Measurements from ENCODE around the gene ITGA1.

The ITGA1 gene

DNA sequence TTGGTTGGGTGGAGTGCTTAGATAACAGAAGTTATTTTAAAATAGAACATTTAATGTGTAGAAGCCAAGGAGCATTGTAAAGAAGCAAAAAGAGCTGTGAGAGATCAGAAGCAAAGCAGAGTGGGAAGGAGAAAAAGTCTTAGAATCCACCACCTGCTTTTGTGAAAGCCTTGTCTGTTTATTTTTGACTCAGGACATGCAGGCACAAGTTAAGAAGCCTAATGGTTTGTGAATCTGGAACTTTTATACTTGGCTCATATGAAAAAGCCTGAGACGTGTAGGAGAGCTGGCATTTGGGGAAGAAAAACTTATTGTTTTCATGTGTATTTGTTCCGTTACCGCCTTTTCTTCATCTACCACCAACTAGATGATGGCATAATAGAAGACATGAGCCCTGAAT, 163.0 kb downstream of the ITGA1 start:
- Histone ChIP-seq H3K27ac (ENCODE audit: insufficient read depth in 1 of 2, low read depth in 1 of 2, low read length in 2 of 2, poor library complexity in 1 of 2, severe bottlenecking in 2 of 2) (no peak overlapping the region), H3K27me3 (replicated peaks in 2 of 5; ENCODE audit: control insufficient read depth in 4 of 5, insufficient read depth in 5 of 5, low read length in 4 of 5) (no peaks in the 10 kb centered on the region), H3K4me3 (ENCODE audit: control insufficient read depth in 1 of 7, extremely low read depth in 1 of 7, insufficient read depth in 4 of 7, low read depth in 2 of 7, low read length in 6 of 7) (no peak overlapping the region), H3K9me3 (ENCODE audit: control extremely low read depth in 1 of 5, control insufficient read depth in 4 of 5, insufficient read depth in 2 of 5, low read depth in 1 of 5, low read length in 4 of 5) (no peaks in the 10 kb centered on the region), H3K4me1 (ENCODE audit: control extremely low read depth in 1 of 4, control insufficient read depth in 4 of 4, insufficient read depth in 4 of 4, low read length in 3 of 4) (peaks cover 0 to 3% (median 0%) of the 10 kb centered on the region in 4 experiments), H3K36me3 (ENCODE audit: control insufficient read depth in 4 of 4, insufficient read depth in 4 of 4, low read length in 3 of 4) (no peaks in the 10 kb centered on the region)
- POLR2A ChIA-PET: no interaction called here
- no CpG with 5 or more reads among the region's 3 CpGs for WGBS (ENCODE audit: insufficient coverage)
- no peak for DNase-seq
- CTCF ChIA-PET: interaction anchor here (1.2 to 9.3 kb wide), 6 partner anchors 37 to 147 kb away, joined by 3 to 124 read pairs (median 16); no protein-coding TSS in a partner anchor

DNA sequence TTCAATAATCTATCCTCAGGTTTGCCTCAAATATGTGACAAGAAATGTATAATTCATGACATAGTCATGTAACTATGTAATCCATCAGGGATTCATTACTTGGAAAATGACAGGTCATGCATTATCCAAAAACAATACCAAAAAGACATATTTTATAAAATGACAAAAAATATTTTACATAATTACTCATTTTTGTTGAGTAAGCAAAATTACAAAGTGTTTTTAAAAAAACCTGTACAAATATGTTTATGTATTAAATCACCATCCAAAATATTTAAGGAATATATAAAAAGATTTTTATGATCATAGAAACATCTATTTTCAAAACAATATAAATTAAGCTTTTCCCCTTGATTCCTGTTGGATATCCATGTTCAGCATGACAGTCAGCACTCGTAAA, 164.8 kb downstream of the ITGA1 start:
- 100% methylated on average over 1 of the region's 1 CpG for WGBS (ENCODE audit: insufficient coverage)
- H3K27me3 ChIP-seq (replicated peaks in 2 of 5; ENCODE audit: control insufficient read depth in 4 of 5, insufficient read depth in 5 of 5, low read length in 4 of 5): no peaks in the 10 kb centered on the region
- H3K4me1 ChIP-seq (ENCODE audit: control extremely low read depth in 1 of 4, control insufficient read depth in 4 of 4, insufficient read depth in 4 of 4, low read length in 3 of 4): peaks cover 0 to 3% (median 0%) of the 10 kb centered on the region in 4 experiments
- CTCF ChIA-PET: interaction anchor here (0.7 to 2.7 kb wide), 4 partner anchors 9 to 144 kb away, joined by 3 to 8 read pairs (median 4); no protein-coding TSS in a partner anchor
- no peak overlapping the region for H3K27ac ChIP-seq (ENCODE audit: insufficient read depth in 1 of 2, low read depth in 1 of 2, low read length in 2 of 2, poor library complexity in 1 of 2, severe bottlenecking in 2 of 2)
- POLR2A ChIA-PET: no interaction called here
- no peak for DNase-seq
- H3K4me3 ChIP-seq (ENCODE audit: control insufficient read depth in 1 of 7, extremely low read depth in 1 of 7, insufficient read depth in 4 of 7, low read depth in 2 of 7, low read length in 6 of 7): no peak overlapping the region
- no peaks in the 10 kb centered on the region for H3K9me3 ChIP-seq (ENCODE audit: control extremely low read depth in 1 of 5, control insufficient read depth in 4 of 5, insufficient read depth in 2 of 5, low read depth in 1 of 5, low read length in 4 of 5)
- no peaks in the 10 kb centered on the region for H3K36me3 ChIP-seq (ENCODE audit: control insufficient read depth in 4 of 4, insufficient read depth in 4 of 4, low read length in 3 of 4)

DNA sequence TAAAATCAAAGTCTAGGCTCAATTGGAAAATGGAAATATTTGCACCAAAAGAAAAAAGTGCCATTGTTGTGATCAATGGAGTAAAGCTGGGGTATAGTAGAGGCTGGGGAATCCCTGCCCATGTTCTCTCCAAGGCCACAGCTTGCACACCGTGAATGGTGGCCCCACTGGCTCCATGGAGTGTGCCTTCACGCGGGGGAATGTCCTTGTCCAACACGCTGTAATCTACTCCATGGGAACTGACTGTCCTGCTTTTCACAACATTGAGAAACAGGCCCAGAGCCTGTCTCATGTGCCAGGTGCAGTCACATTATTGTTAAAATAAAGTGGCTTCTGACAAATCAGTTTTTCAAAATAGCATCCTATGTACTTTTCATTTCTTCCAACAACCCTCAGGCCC, 168.3 kb downstream of the ITGA1 start:
- ChIA-PET POLR2A (no interaction called here), CTCF (interaction anchor here (1.4 kb wide), 1 partner anchor 26 kb away, joined by 3 read pairs; no protein-coding TSS in a partner anchor)
- H3K4me1 ChIP-seq (ENCODE audit: control extremely low read depth in 1 of 4, control insufficient read depth in 4 of 4, insufficient read depth in 4 of 4, low read length in 3 of 4): no peaks in the 10 kb centered on the region
- no peaks in the 10 kb centered on the region for H3K27me3 ChIP-seq (replicated peaks in 2 of 5; ENCODE audit: control insufficient read depth in 4 of 5, insufficient read depth in 5 of 5, low read length in 4 of 5)
- H3K27ac ChIP-seq (ENCODE audit: insufficient read depth in 1 of 2, low read depth in 1 of 2, low read length in 2 of 2, poor library complexity in 1 of 2, severe bottlenecking in 2 of 2): no peak overlapping the region
- H3K9me3 ChIP-seq (ENCODE audit: control extremely low read depth in 1 of 5, control insufficient read depth in 4 of 5, insufficient read depth in 2 of 5, low read depth in 1 of 5, low read length in 4 of 5): no peaks in the 10 kb centered on the region
- 100% methylated on average over 4 of the region's 4 CpGs for WGBS (ENCODE audit: insufficient coverage)
- no peaks in the 10 kb centered on the region for H3K36me3 ChIP-seq (ENCODE audit: control insufficient read depth in 4 of 4, insufficient read depth in 4 of 4, low read length in 3 of 4)
- no peak overlapping the region for H3K4me3 ChIP-seq (ENCODE audit: control insufficient read depth in 1 of 7, extremely low read depth in 1 of 7, insufficient read depth in 4 of 7, low read depth in 2 of 7, low read length in 6 of 7)
- no peak for DNase-seq

DNA sequence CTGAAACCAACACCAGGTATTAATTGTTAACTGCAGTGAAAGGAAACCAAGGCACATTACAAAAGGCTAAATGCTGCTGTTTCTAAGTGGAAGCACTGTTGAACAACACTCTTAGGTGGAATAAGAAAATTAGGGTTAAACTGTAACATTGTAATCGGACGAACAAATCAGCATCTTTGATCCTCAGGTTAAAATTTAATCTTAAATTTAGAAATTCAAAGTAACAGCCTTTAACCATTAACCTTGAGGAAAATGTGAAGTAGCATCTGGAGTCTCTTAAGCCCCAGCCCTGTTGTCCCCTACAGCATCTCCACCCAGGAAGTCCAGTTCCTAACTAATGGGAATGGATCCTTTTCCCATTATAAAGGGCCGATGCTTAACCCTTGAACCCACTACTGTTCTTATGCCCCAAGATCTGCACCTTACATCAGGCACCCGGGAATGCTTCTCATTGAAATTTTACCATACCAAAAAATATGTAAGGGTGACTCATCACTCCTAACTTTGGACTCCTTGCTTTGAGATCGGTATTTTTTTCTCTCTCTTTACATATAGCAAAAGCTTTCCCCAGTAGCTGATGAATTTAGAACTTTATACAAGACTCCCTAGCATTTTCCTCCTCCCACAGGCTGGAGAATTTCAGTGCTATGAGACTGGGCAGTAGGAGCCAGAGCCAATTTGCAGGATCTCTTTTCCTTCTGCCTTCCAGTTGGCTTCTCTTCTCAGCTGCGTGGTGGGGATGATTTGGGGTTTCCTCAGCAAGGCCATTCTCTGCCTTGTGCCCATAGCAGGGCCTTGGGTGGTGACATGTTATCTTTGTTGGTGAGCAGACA, 169.4 kb downstream of the ITGA1 start:
- Histone ChIP-seq H3K4me1 (ENCODE audit: control extremely low read depth in 1 of 4, control insufficient read depth in 4 of 4, insufficient read depth in 4 of 4, low read length in 3 of 4) (no peaks in the 10 kb centered on the region), H3K27ac (ENCODE audit: insufficient read depth in 1 of 2, low read depth in 1 of 2, low read length in 2 of 2, poor library complexity in 1 of 2, severe bottlenecking in 2 of 2) (no peak overlapping the region), H3K27me3 (replicated peaks in 2 of 5; ENCODE audit: control insufficient read depth in 4 of 5, insufficient read depth in 5 of 5, low read length in 4 of 5) (no peaks in the 10 kb centered on the region), H3K9me3 (ENCODE audit: control extremely low read depth in 1 of 5, control insufficient read depth in 4 of 5, insufficient read depth in 2 of 5, low read depth in 1 of 5, low read length in 4 of 5) (no peaks in the 10 kb centered on the region), H3K4me3 (ENCODE audit: control insufficient read depth in 1 of 7, extremely low read depth in 1 of 7, insufficient read depth in 4 of 7, low read depth in 2 of 7, low read length in 6 of 7) (no peak overlapping the region), H3K36me3 (ENCODE audit: control insufficient read depth in 4 of 4, insufficient read depth in 4 of 4, low read length in 3 of 4) (no peaks in the 10 kb centered on the region)
- ChIA-PET POLR2A (no interaction called here), CTCF (interaction anchor here (1.4 kb wide), 1 partner anchor 25 kb away, joined by 3 read pairs; no protein-coding TSS in a partner anchor)
- 94% methylated on average over 3 of the region's 6 CpGs for WGBS (ENCODE audit: insufficient coverage)
- no peak for DNase-seq

DNA sequence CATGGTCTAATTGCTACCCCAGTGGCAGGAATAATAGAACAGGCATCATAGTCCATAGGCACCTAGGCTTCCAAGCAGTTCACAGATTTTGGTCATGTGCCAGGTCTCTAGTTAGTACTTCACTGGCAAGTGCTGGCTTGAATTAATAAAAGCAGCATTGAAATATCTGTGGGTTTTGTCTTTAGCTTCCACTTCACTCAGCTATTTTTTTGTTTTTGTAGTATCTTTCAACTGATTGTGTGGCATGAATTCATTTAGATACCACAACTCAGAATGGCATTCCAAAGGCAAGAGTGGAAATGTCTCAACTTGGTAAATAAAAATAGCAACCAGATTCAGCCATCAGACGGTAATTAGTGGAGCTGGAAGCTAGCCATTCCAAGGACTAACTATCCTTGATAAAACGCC, 173.6 kb downstream of the ITGA1 start:
- H3K9me3 ChIP-seq (ENCODE audit: control extremely low read depth in 1 of 5, control insufficient read depth in 4 of 5, insufficient read depth in 2 of 5, low read depth in 1 of 5, low read length in 4 of 5): no peaks in the 10 kb centered on the region
- H3K36me3 ChIP-seq (ENCODE audit: control insufficient read depth in 4 of 4, insufficient read depth in 4 of 4, low read length in 3 of 4): no peaks in the 10 kb centered on the region
- POLR2A ChIA-PET: no interaction called here
- H3K27me3 ChIP-seq (replicated peaks in 2 of 5; ENCODE audit: control insufficient read depth in 4 of 5, insufficient read depth in 5 of 5, low read length in 4 of 5): no peaks in the 10 kb centered on the region
- H3K4me1 ChIP-seq (ENCODE audit: control extremely low read depth in 1 of 4, control insufficient read depth in 4 of 4, insufficient read depth in 4 of 4, low read length in 3 of 4): no peaks in the 10 kb centered on the region
- CTCF ChIA-PET: interaction anchor here (2.5 kb wide), 1 partner anchor 12 kb away, joined by 13 read pairs; no protein-coding TSS in a partner anchor
- H3K4me3 ChIP-seq (ENCODE audit: control insufficient read depth in 1 of 7, extremely low read depth in 1 of 7, insufficient read depth in 4 of 7, low read depth in 2 of 7, low read length in 6 of 7): no peak overlapping the region
- H3K27ac ChIP-seq (ENCODE audit: insufficient read depth in 1 of 2, low read depth in 1 of 2, low read length in 2 of 2, poor library complexity in 1 of 2, severe bottlenecking in 2 of 2): no peak overlapping the region
- WGBS (ENCODE audit: insufficient coverage): 100% methylated on average over 2 of the region's 2 CpGs
- no peak for DNase-seq

DNA sequence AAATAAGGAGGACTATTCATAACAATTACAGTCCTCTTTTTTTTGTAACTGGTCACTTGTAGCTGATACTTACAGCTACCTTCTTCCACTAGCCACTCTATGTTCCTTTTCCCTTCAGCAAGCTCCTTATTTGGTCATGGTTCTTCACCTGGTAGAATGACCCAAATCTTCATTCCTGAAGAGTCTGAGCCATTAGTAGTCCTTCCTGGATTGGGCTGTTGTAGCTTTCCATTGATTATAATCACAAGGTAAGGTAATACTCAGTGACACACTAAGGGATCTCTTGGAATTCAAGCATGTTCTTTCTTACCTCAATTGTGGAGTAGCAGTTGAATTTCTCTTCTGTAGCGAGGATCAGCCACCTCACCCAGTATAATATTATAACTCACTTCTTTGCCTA, 175.9 kb downstream of the ITGA1 start:
- H3K36me3 ChIP-seq (ENCODE audit: control insufficient read depth in 4 of 4, insufficient read depth in 4 of 4, low read length in 3 of 4): no peaks in the 10 kb centered on the region
- H3K27ac ChIP-seq (ENCODE audit: insufficient read depth in 1 of 2, low read depth in 1 of 2, low read length in 2 of 2, poor library complexity in 1 of 2, severe bottlenecking in 2 of 2): no peak overlapping the region
- POLR2A ChIA-PET: no interaction called here
- CTCF ChIA-PET: interaction anchor here (2.5 to 2.6 kb wide), 2 partner anchors 10 to 15 kb away, joined by 6 to 13 read pairs; no protein-coding TSS in a partner anchor
- WGBS (ENCODE audit: insufficient coverage): 100% methylated on average over 1 of the region's 1 CpG
- no peak for DNase-seq
- no peaks in the 10 kb centered on the region for H3K9me3 ChIP-seq (ENCODE audit: control extremely low read depth in 1 of 5, control insufficient read depth in 4 of 5, insufficient read depth in 2 of 5, low read depth in 1 of 5, low read length in 4 of 5)
- H3K4me1 ChIP-seq (ENCODE audit: control extremely low read depth in 1 of 4, control insufficient read depth in 4 of 4, insufficient read depth in 4 of 4, low read length in 3 of 4): no peaks in the 10 kb centered on the region
- no peak overlapping the region for H3K4me3 ChIP-seq (ENCODE audit: control insufficient read depth in 1 of 7, extremely low read depth in 1 of 7, insufficient read depth in 4 of 7, low read depth in 2 of 7, low read length in 6 of 7)
- no peaks in the 10 kb centered on the region for H3K27me3 ChIP-seq (replicated peaks in 2 of 5; ENCODE audit: control insufficient read depth in 4 of 5, insufficient read depth in 5 of 5, low read length in 4 of 5)

DNA sequence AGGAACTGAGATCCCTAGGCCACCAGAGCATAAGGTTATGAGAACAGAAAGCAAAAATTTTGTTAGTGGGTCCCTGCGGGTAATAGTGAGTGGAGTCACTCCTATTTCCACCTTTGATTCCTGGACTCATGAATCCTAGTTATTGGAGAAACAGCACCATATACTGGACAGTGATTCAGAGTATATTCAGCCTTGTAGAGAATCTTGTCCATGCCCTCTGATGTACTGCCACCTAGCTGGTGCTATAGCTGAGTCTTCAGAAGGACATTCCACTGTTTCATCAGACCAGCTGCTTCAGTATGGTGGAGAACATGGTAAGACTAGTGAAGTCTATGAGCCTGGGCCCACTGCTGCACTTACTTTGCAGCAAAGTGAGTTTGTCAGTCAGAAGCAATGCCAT, 176.4 kb downstream of the ITGA1 start:
- CTCF ChIA-PET: interaction anchor here (0.8 to 2.6 kb wide), 2 partner anchors 11 to 159 kb away, joined by 3 to 6 read pairs; no protein-coding TSS in a partner anchor
- WGBS (ENCODE audit: insufficient coverage): no CpG with 5 or more reads among the region's 1 CpG
- no peaks in the 10 kb centered on the region for H3K36me3 ChIP-seq (ENCODE audit: control insufficient read depth in 4 of 4, insufficient read depth in 4 of 4, low read length in 3 of 4)

More for the DNA sequence above, 176.4 kb downstream of the ITGA1 start:
- no peak overlapping the region for H3K4me3 ChIP-seq (ENCODE audit: control insufficient read depth in 1 of 7, extremely low read depth in 1 of 7, insufficient read depth in 4 of 7, low read depth in 2 of 7, low read length in 6 of 7)
- H3K4me1 ChIP-seq (ENCODE audit: control extremely low read depth in 1 of 4, control insufficient read depth in 4 of 4, insufficient read depth in 4 of 4, low read length in 3 of 4): no peaks in the 10 kb centered on the region
- no peaks in the 10 kb centered on the region for H3K9me3 ChIP-seq (ENCODE audit: control extremely low read depth in 1 of 5, control insufficient read depth in 4 of 5, insufficient read depth in 2 of 5, low read depth in 1 of 5, low read length in 4 of 5)
- H3K27ac ChIP-seq (ENCODE audit: insufficient read depth in 1 of 2, low read depth in 1 of 2, low read length in 2 of 2, poor library complexity in 1 of 2, severe bottlenecking in 2 of 2): no peak overlapping the region
- POLR2A ChIA-PET: no interaction called here
- H3K27me3 ChIP-seq (replicated peaks in 2 of 5; ENCODE audit: control insufficient read depth in 4 of 5, insufficient read depth in 5 of 5, low read length in 4 of 5): no peaks in the 10 kb centered on the region
- DNase-seq: no peak
